HepG2 (cell line): Measurements from ENCODE around the gene VRK3. TPM values are rescaled to one million over a fixed set of nuclear protein-coding genes. Genes with fewer than 3 reads are reported as not detected.

Experiments used
- ATAC-seq: fragments of 200-7000 bp; cut with Tn5 transposase; 3 replicates; pipeline ENCODE4 v1.9.1; 2020; ENCODE audit warnings: mild to moderate bottlenecking, moderate library complexity
- BruUV-seq: library from RNA; stranded (reverse); fragments of 400-500 nt; replicated peaks from 2 replicates; lab custom pipeline; 2021; lab: Mats Ljungman, UMichigan
- CTCF ChIA-PET: fragments of 300-600 bp; formaldehyde crosslinking; extraction: SDS; loops from one replicate; lab custom pipeline; 2021; ENCODE audit warnings: low total read pairs, inconsistent platforms, low intra/inter-chr PET ratio; lab: Yijun Ruan, JAX
- POLR2A ChIA-PET: fragments of 350-600 bp; sonication (Branson Sonifier 250); formaldehyde crosslinking; loops from one replicate; lab custom pipeline; 2020; ENCODE audit warnings: antibody characterized with exemption, inconsistent platforms; lab: Yijun Ruan, JAX
- DNase-seq: peaks from one replicate; pipeline ENCODE4 v3.0.0-alpha.2; 2015; ENCODE audit warnings: low spot score
- FAIRE-seq: peaks from 3 replicates; lab custom pipeline; 2011; peaks lifted over from hg19 to GRCh38; lab: Jason Lieb, UNC
- H2AFZ ChIP-seq: one replicate; pipeline ENCODE4 v1.6.1; 2011; ENCODE audit warnings: low read length, inconsistent platforms
- H3K27ac ChIP-seq: fragments of 300-600 bp; 3 replicates; pipeline ENCODE4 v1.8.0; 2011; ENCODE audit warnings: mixed run types, mild to moderate bottlenecking, mixed read lengths, low read length, inconsistent platforms; ENCODE audit not compliant: insufficient read depth; ENCODE audit errors: extremely low read length
- H3K27me3 ChIP-seq, 2 experiments: fragments of 200-600 bp in 1 of 2; 2 replicates in 1 of 2; 3 replicates in 1 of 2; pipeline versions ENCODE4 v1.6.0 to v1.8.0; 2011; ENCODE audit warnings: low read length in 2 of 2, mild to moderate bottlenecking in 2 of 2, moderate library complexity in 2 of 2, inconsistent platforms in 1 of 2; ENCODE audit not compliant: insufficient read depth in 2 of 2, control insufficient read depth in 1 of 2
- H3K36me3 ChIP-seq, 2 experiments: fragments of 200-600 bp in 1 of 2; replicated peaks in 1 of 2; 2 replicates in 1 of 2; 3 replicates in 1 of 2; pipeline versions ENCODE4 v1.5.1 to v1.8.0; 2011; ENCODE audit warnings: low read length in 2 of 2, inconsistent platforms in 1 of 2; ENCODE audit not compliant: insufficient read depth in 2 of 2, control insufficient read depth in 1 of 2
- H3K4me1 ChIP-seq: 2 replicates; pipeline ENCODE4 v1.5.1; 2012; ENCODE audit warnings: low read length, inconsistent platforms; ENCODE audit not compliant: insufficient read depth
- H3K4me2 ChIP-seq: 2 replicates; pipeline ENCODE4 v1.6.0; 2011; ENCODE audit warnings: low read depth, low read length, inconsistent platforms
- H3K4me3 ChIP-seq, 3 experiments: fragments of 200-600 bp in 1 of 3; sonication (generic), shearing (Covaris generic) in 1 of 3; replicated peaks in 1 of 3; 2 replicates each; pipeline ENCODE4 v1.5.1; 2011 to 2016; ENCODE audit warnings: low read length in 3 of 3, inconsistent platforms in 2 of 3, low read depth in 2 of 3, mild to moderate bottlenecking in 2 of 3, control low read depth in 1 of 3, mixed read lengths in 1 of 3; ENCODE audit not compliant: insufficient read depth in 1 of 3
- H3K79me2 ChIP-seq: one replicate; pipeline ENCODE4 v1.6.1; 2011; ENCODE audit warnings: low read length, inconsistent platforms; ENCODE audit not compliant: insufficient read depth
- H3K9ac ChIP-seq: 2 replicates; pipeline ENCODE4 v1.6.0; 2011; ENCODE audit warnings: mild to moderate bottlenecking, low read depth, low read length, inconsistent platforms; ENCODE audit not compliant: insufficient read depth
- H3K9me3 ChIP-seq: 2 replicates; pipeline ENCODE4 v1.5.1; 2012; ENCODE audit warnings: mild to moderate bottlenecking, low read length
- H4K20me1 ChIP-seq: 2 replicates; pipeline ENCODE4 v1.6.0; 2011; ENCODE audit warnings: inconsistent platforms, mild to moderate bottlenecking, low read length, moderate library complexity; ENCODE audit not compliant: insufficient read depth
- ATF1 ChIP-seq: IDR thresholded peaks from 2 replicates; pipeline ENCODE4 v1.6.1; 2016; ENCODE audit warnings: mild to moderate bottlenecking, control low read depth
- ATF7-NPFF ChIP-seq: sonication (generic); formaldehyde crosslinking; IDR thresholded peaks from 2 replicates; pipeline ENCODE4 v1.8.1; 2023; ENCODE audit warnings: mild to moderate bottlenecking, low read depth, missing genetic modification reagents, moderate library complexity
- POLR2AphosphoS2 ChIP-seq: IDR thresholded peaks from 2 replicates; pipeline ENCODE4 v1.6.1; 2011; ENCODE audit warnings: low read depth, low read length, improper control_type of control experiment
- ZNF292 ChIP-seq: sonication (generic); formaldehyde crosslinking; IDR thresholded peaks from 2 replicates; pipeline ENCODE4 v1.8.1; 2022; ENCODE audit warnings: mild to moderate bottlenecking, low read depth, missing genetic modification reagents, borderline replicate concordance
- ZNF563 ChIP-seq: sonication (generic); formaldehyde crosslinking; IDR thresholded peaks from 2 replicates; pipeline ENCODE4 v1.8.0; 2022; ENCODE audit warnings: mild to moderate bottlenecking, moderate library complexity, missing genetic modification reagents
- ZNF75D ChIP-seq: sonication (generic); formaldehyde crosslinking; IDR thresholded peaks from 2 replicates; pipeline ENCODE4 v1.8.1; 2023; ENCODE audit warnings: missing genetic modification reagents, mild to moderate bottlenecking, borderline replicate concordance
- WGBS: methylation state at CpG from one replicate; pipeline ENCODE4 v1.1.6; 2017; ENCODE audit warnings: low lambda C conversion rate; 5-methylcytosine and 5-hydroxymethylcytosine counted together
- in situ Hi-C: cut with HindIII; loops from 2 replicates; pipeline ENCODE4 v1.10.0; 2017; ENCODE audit warnings: low pct_unique_long_range_greater_than_20kb; ENCODE audit not compliant: extremely low pct_ligation_motif_present
- intact Hi-C: fragments of 100-400 bp; cut with micrococcal nuclease; formaldehyde crosslinking; loops from one replicate; pipeline ENCODE4 v1.10.0; 2022; ENCODE audit not compliant: unreplicated experiment
- polyA plus RNA-seq, 8 experiments: library from polyadenylated mRNA; depleted of rRNA in 3 of 8; stranded (reverse) in 7 of 8; unstranded in 1 of 8; fragments of >200 nt; fragmentation: Illumina TruSeq in 4 of 8; extraction: Trizol in 4 of 8; gene quantifications; 2 replicates each; pipeline versions ENCODE4 v1.2.1 to v1.2.3, GENCODE V29; 2011 to 2016; ENCODE audit warnings: low read depth in 4 of 8, missing spikeins in 1 of 8, mixed read lengths in 1 of 8; ENCODE audit not compliant: insufficient read depth in 1 of 8
- total RNA-seq, 5 experiments: library from RNA; depleted of rRNA; stranded (reverse); fragments of >200 nt; fragmentation: Illumina TruSeq; extraction: Trizol; gene quantifications; 2 replicates each; pipeline ENCODE4 v1.2.3, GENCODE V29; 2016; ENCODE audit warnings: low read depth in 1 of 5
- TF ChIP-seq, protein P1 (sequence below): sonication (generic); formaldehyde crosslinking; IDR thresholded peaks from 2 replicates; pipeline ENCODE4 v1.8.1; 2023; ENCODE audit warnings: mild to moderate bottlenecking, missing genetic modification reagents

The VRK3 gene
- total and polyA plus RNA-seq, 2 of the 13 experiments (the other 11 are each of a cell fraction or from before 2014, with no cell fraction given) = 23.8 to 28.3 TPM

DNA sequence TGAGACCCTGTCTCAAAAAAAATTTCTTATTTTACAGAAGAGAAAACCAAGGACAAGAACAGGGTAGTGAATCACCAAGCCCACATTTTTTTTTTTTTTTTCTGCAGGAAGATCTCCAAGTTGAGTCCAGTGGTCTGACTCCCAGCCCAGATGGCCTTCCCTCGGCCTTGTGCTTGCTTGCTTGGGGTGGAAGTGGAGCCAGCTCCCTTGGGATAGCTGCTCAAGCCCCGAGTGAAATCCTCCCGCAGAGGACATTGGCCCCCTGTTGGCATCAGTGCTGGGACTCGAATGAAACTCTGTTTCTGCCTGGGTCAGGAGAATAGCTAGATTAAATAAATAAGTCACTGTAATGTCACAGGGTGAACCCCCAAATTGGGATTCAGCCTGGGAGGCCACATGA, 86.5 kb downstream of the VRK3 start:
- Histone ChIP-seq H3K27ac (no peak overlapping the region), H3K4me1 (peaks cover 45% of the 10 kb centered on the region), H3K36me3 (no peaks in the 10 kb centered on the region), H2AFZ (no peak overlapping the region), H3K79me2 (no peaks in the 10 kb centered on the region), H4K20me1 (no peaks in the 10 kb centered on the region), H3K9me3 (no peaks in the 10 kb centered on the region), H3K9ac (no peak overlapping the region), H3K4me3 (no peak overlapping the region), H3K27me3 (no peaks in the 10 kb centered on the region), H3K4me2 (no peak overlapping the region)
- FAIRE-seq (no peak), DNase-seq (no peak), ATAC-seq (no peak)
- no TSS peak for BruUV-seq
- no peak for TF ChIP-seq ZNF292 (CRISPR knock-in tag)
- TF ChIP-seq ATF1 = no peak
- TF ChIP-seq, protein P1, sequence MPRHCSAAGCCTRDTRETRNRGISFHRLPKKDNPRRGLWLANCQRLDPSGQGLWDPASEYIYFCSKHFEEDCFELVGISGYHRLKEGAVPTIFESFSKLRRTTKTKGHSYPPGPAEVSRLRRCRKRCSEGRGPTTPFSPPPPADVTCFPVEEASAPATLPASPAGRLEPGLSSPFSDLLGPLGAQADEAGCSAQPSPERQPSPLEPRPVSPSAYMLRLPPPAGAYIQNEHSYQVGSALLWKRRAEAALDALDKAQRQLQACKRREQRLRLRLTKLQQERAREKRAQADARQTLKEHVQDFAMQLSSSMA (CRISPR knock-in tag) = no peak
- TF ChIP-seq POLR2AphosphoS2 = no peak
- no peak for TF ChIP-seq ZNF75D (CRISPR knock-in tag)
- no peak for TF ChIP-seq ZNF563 (CRISPR knock-in tag)
- no peak for TF ChIP-seq ATF7-NPFF (CRISPR knock-in tag)
- intact Hi-C loops (no loop called here), in situ Hi-C loops (loop anchor here (5.0 kb wide), 1 partner anchor 39 kb away; no protein-coding TSS in a partner anchor)
- POLR2A ChIA-PET = interaction anchor here (1.7 kb wide), 1 partner anchor 8 kb away, joined by 5 read pairs; no protein-coding TSS in a partner anchor
- WGBS = 53% methylated on average over 4 of the region's 4 CpGs
- CTCF ChIA-PET = interaction anchor here (3.2 kb wide), 1 partner anchor 45 kb away, joined by 91 read pairs; no protein-coding TSS in a partner anchor
